Gastrocnemius medialis (tissue), 4 donors: ENCODE measurements around the gene UGT1A9.
"Not testable (repeated sequence)": the region's sequence is repeated elsewhere in the genome, so short reads cannot be mapped to it uniquely, and the experiment has no call there.

Experiments used
- CTCF ChIP-seq, 5 experiments: fragments of 450-650 bp in 3 of 5; fragments of 200-600 bp in 2 of 5; sonication (generic) in 2 of 5; IDR thresholded peaks in 4 of 5; conservative IDR thresholded peaks in 1 of 5; 1 replicate in 4 of 5; 2 replicates in 1 of 5; pipeline ENCODE4 v1.5.1; 2016 to 2019; ENCODE audit warnings: antibody characterized with exemption in 5 of 5, mild to moderate bottlenecking in 3 of 5, moderate library complexity in 3 of 5
- POLR2A ChIP-seq, 2 donors: fragments of 450-650 bp; IDR thresholded peaks; one replicate each; pipeline ENCODE4 v1.6.1; 2017; ENCODE audit warnings: antibody characterized with exemption in 2 of 2, mild to moderate bottlenecking in 2 of 2, moderate library complexity in 2 of 2

- not testable (repeated sequence) for TF ChIP-seq CTCF (IDR thresholded peaks at IDR 0.05 in 4 of 5, conservative IDR thresholded peaks at IDR 0.05 in 1 of 5); POLR2A (IDR thresholded peaks at IDR 0.05)
Measured at GRCh38 chr2:233745838-233746237, 74.1 kb downstream of the UGT1A9 start.
